A673 (cell line): Measurements from ENCODE around the gene SLC17A5.

ENCODE experiments used
- CTCF ChIP-seq: fragments of 300-800, 200-600 bp; sonication (generic); conservative IDR thresholded peaks from 2 replicates; pipeline ENCODE4 v1.5.1; 2017; ENCODE audit warnings: low read depth, mild to moderate bottlenecking, antibody characterized with exemption, low read length, moderate library complexity, mixed read lengths
- EZH2 ChIP-seq: fragments of 200-600 bp; sonication (generic); IDR thresholded peaks from 2 replicates; pipeline ENCODE4 v1.6.1; 2017; ENCODE audit warnings: borderline replicate concordance, low read depth, mild to moderate bottlenecking, mixed read lengths, antibody characterized with exemption, low read length; ENCODE audit not compliant: poor library complexity, severe bottlenecking

- TF ChIP-seq CTCF = no peak
- TF ChIP-seq EZH2 = no peak
These were observed 74.4 kb downstream of the SLC17A5 start for GRCh38 chr6:73579389-73579788.
